WERI-Rb-1 (cell line): ENCODE results near the gene VAMP3.
"Not testable (repeated sequence)": the region's sequence is repeated elsewhere in the genome, so short reads cannot be mapped to it uniquely, and the experiment has no call there.

Experiments
- DNase-seq: peaks from one replicate; pipeline ENCODE4 v3.0.0-alpha.2; 2020
- H3K27ac ChIP-seq: fragments of 250-450 bp; sonication (Bioruptor Pico); 2 replicates; pipeline ENCODE4 v1.5.1; 2020; ENCODE audit warnings: mild to moderate bottlenecking, moderate library complexity
- H3K27me3 ChIP-seq: fragments of 250-450 bp; sonication (Bioruptor Pico); 2 replicates; pipeline ENCODE4 v1.5.1; 2021; ENCODE audit warnings: mild to moderate bottlenecking, low read depth, moderate library complexity; ENCODE audit not compliant: insufficient read depth, severe bottlenecking
- H3K36me3 ChIP-seq: fragments of 250-450 bp; sonication (Bioruptor Pico); 2 replicates; pipeline ENCODE4 v1.5.1; 2020; ENCODE audit warnings: mild to moderate bottlenecking, moderate library complexity
- H3K4me3 ChIP-seq: 2 replicates; pipeline ENCODE4 v1.5.1; 2011; ENCODE audit warnings: low read depth, mild to moderate bottlenecking, control low read depth, low read length
- H3K9me3 ChIP-seq: fragments of 250-450 bp; sonication (Bioruptor Pico); 2 replicates; pipeline ENCODE4 v1.5.1; 2021; ENCODE audit warnings: mild to moderate bottlenecking, moderate library complexity; ENCODE audit not compliant: severe bottlenecking
- CTCF ChIP-seq: IDR thresholded peaks from 2 replicates; pipeline ENCODE4 v1.5.1; 2011; ENCODE audit warnings: low read depth, mild to moderate bottlenecking, control low read depth, inconsistent platforms, low read length

Gene VAMP3

GRCh38 chr1:7784492-7785071 lies 13.5 kb downstream of the VAMP3 start:
- Histone ChIP-seq H3K9me3 (no peaks in the 10 kb centered on the region), H3K4me3 (peak overlapping the region; percentile 41), H3K27ac (peak overlapping the region; percentile 89), H3K27me3 (no peaks in the 10 kb centered on the region), H3K36me3 (peaks cover 51% of the 10 kb centered on the region)
- TF ChIP-seq CTCF: no peak
- DNase-seq: peak; percentile 42

GRCh38 chr1:7785108-7785507 lies 14.0 kb downstream of the VAMP3 start:
- no peak for DNase-seq
- Histone ChIP-seq H3K36me3 (peaks cover 54% of the 10 kb centered on the region), H3K27ac (peak overlapping the region; percentile 89), H3K4me3 (peak overlapping the region; percentile 41), H3K9me3 (no peaks in the 10 kb centered on the region), H3K27me3 (no peaks in the 10 kb centered on the region)
- peak; percentile 26 for TF ChIP-seq CTCF

GRCh38 chr1:7786795-7787194 lies 15.7 kb downstream of the VAMP3 start:
- Histone ChIP-seq H3K4me3 (no peak overlapping the region), H3K36me3 (peaks cover 71% of the 10 kb centered on the region), H3K27me3 (no peaks in the 10 kb centered on the region), H3K9me3 (peaks cover 3% of the 10 kb centered on the region), H3K27ac (no peak overlapping the region)
- DNase-seq: no peak
- TF ChIP-seq CTCF: no peak

- TF ChIP-seq CTCF: no peak
- peaks cover 91% of the 10 kb centered on the region for H3K36me3 ChIP-seq
Measured at GRCh38 chr1:7789828-7790227, 18.7 kb downstream of the VAMP3 start.

GRCh38 chr1:7791027-7791426 lies 19.9 kb downstream of the VAMP3 start:
- H3K27me3 ChIP-seq, H3K27ac ChIP-seq, H3K4me3 ChIP-seq, H3K9me3 ChIP-seq, DNase-seq: not testable (repeated sequence)
- H3K36me3 ChIP-seq: peaks cover 87% of the 10 kb centered on the region

More at GRCh38 chr1:7789828-7790227, 18.7 kb downstream of the VAMP3 start:
- Histone ChIP-seq H3K27ac (no peak overlapping the region), H3K27me3 (no peaks in the 10 kb centered on the region), H3K4me3 (no peak overlapping the region), H3K9me3 (peaks cover 3% of the 10 kb centered on the region)
- DNase-seq: no peak

GRCh38 chr1:7795406-7795805 lies 24.3 kb downstream of the VAMP3 start:
- no peak for DNase-seq
- Histone ChIP-seq H3K9me3 (peaks cover 3% of the 10 kb centered on the region), H3K27me3 (no peaks in the 10 kb centered on the region), H3K27ac (no peak overlapping the region), H3K4me3 (no peak overlapping the region), H3K36me3 (peaks cover 65% of the 10 kb centered on the region)
- TF ChIP-seq CTCF: no peak
